ENCODE measurements around the gene MSTO1.
"Not testable (repeated sequence)": the region's sequence is repeated elsewhere in the genome, so short reads cannot be mapped to it uniquely, and the experiment has no call there.

MSTO1 gene

GRCh38 chr1:155613226-155613625 lies 3.2 kb downstream of the MSTO1 start:
- not testable (repeated sequence) for DNase-seq (ENCODE audit: low spot score)

GRCh38 chr1:155622191-155622590 lies 12.2 kb downstream of the MSTO1 start:
- DNase-seq (ENCODE audit: low spot score) = no peak

GRCh38 chr1:155623357-155623756 lies 13.3 kb downstream of the MSTO1 start:
- DNase-seq (ENCODE audit: low spot score) = no peak

GRCh38 chr1:155626428-155626827 lies 16.4 kb downstream of the MSTO1 start:
- not testable (repeated sequence) for DNase-seq (ENCODE audit: low spot score)

GRCh38 chr1:155636397-155637153 lies 26.6 kb downstream of the MSTO1 start:
- no peak for DNase-seq (ENCODE audit: low spot score)

- no peak for DNase-seq (ENCODE audit: low spot score)
Measured at GRCh38 chr1:155640367-155640766, 30.3 kb downstream of the MSTO1 start.

- DNase-seq (ENCODE audit: low spot score) = not testable (repeated sequence)
Measured at GRCh38 chr1:155642559-155643180, 32.7 kb downstream of the MSTO1 start.

- no peak for DNase-seq (ENCODE audit: low spot score)
Measured at GRCh38 chr1:155643230-155643629, 33.2 kb downstream of the MSTO1 start.

GRCh38 chr1:155645034-155645598 lies 35.1 kb downstream of the MSTO1 start:
- peak; percentile 3 for DNase-seq (ENCODE audit: low spot score)

- peak; percentile 6 for DNase-seq (ENCODE audit: low spot score)
Measured at GRCh38 chr1:155645648-155646047, 35.6 kb downstream of the MSTO1 start.

- DNase-seq (ENCODE audit: low spot score) = peak; percentile 5
Measured at GRCh38 chr1:155646307-155646706, 36.3 kb downstream of the MSTO1 start.

GRCh38 chr1:155648207-155649147 lies 38.5 kb downstream of the MSTO1 start:
- peak; percentile 73 for DNase-seq (ENCODE audit: low spot score)

GRCh38 chr1:155649676-155650075 lies 39.7 kb downstream of the MSTO1 start:
- DNase-seq (ENCODE audit: low spot score) = no peak

GRCh38 chr1:155650231-155650757 lies 40.3 kb downstream of the MSTO1 start:
- no peak for DNase-seq (ENCODE audit: low spot score)

- no peak for DNase-seq (ENCODE audit: low spot score)
Measured at GRCh38 chr1:155651861-155652661, 42.0 kb downstream of the MSTO1 start.

- DNase-seq (ENCODE audit: low spot score) = no peak
Measured at GRCh38 chr1:155652951-155653350, 42.9 kb downstream of the MSTO1 start.

- DNase-seq (ENCODE audit: low spot score) = no peak
Measured at GRCh38 chr1:155657463-155657862, 47.4 kb downstream of the MSTO1 start.

- not testable (repeated sequence) for DNase-seq (ENCODE audit: low spot score)
Measured at GRCh38 chr1:155661239-155661638, 51.2 kb downstream of the MSTO1 start.
